NOMO-1 treated with dmso at 0.1 percent for 144 hours (cell line): ENCODE results near the gene HMGB3.
"Not testable (repeated sequence)": the region's sequence is repeated elsewhere in the genome, so short reads cannot be mapped to it uniquely, and the experiment has no call there.

Source experiments
- DNase-seq: peaks from one replicate; lab custom pipeline; 2025; ENCODE audit not compliant: unreplicated experiment; lab: John Stamatoyannopoulos, UW

The HMGB3 gene

DNA sequence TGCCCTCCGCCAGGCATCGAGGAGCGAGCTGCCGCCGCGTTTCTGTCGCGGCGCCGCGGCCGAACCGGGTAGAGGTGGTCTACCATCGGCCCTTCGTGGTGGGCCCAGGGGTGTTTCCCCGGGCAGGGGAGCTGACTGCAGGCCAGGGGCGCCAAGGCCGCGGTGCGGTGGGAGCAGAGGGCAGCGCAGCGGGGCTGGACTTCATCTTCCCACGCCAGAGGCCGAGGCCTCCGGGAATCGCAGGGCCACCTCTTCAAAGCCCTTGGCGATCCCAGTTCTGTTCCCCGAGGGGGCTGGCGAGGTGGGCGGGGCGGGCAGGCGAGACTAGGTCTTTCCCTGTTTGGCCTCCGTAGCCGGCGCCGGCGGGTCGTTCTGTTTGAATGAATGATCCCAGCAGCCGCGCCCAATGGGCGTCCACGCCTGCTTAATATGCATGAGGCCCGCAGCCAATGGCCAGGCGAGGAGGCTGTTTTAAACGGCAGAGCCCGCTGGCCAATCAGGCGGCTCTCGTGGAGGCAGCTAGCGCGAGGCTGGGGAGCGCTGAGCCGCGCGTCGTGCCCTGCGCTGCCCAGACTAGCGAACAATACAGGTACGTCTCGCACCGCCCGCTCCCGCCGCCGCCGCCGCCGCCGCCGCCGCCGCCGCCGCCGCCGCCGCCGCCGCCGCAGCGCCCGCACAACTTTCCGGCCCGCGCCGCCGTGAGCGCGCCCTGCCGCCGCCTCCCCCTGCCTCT is at the start of gene HMGB3:
TSS of gene HMGB3 (plus strand) at position 548 of the 733 bp plus-strand sequence. CDS start 2,265 bp downstream, outside the sequence.
- peak; percentile 57 for DNase-seq

DNA sequence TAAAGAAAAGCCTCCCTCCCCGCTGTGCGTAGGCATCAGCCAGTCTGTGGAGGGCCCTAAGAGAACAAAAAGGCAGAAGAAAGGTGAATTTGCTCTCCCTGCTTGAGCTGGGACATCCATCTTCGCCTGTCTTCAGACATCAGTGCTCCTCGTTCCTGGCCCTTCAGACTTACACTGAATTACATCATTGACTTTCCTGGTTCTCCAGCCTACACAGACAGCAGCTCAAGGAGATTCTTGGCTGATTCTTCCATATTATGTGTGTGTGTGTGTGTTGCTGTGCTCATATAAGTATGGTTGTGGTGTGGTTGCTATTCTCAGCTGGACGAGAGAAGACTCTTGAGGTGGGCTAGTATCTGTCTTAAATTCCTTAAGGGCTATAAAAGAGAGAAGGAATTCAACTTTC is 49.2 kb upstream of the HMGB3 start:
- no peak for DNase-seq

DNA sequence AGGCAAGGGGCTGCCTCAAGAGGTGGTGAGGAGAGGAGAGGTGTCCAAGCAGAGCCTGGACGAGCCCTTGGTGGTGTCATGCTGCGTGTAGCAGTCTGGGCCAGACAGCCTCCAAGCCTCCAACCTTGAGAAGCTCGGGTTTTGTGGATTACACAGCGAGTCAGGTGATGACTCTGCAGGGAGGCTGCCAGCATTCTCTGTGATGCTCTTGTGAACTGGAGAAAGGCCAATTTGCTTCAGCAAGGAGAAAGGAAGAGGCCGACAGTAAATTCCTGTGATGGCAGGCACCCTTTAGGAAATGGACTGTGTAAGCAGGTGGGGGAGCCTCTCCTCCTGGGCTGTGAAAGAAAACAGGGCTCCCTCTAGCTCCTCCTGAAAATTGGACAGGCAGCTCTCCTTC is 48.7 kb upstream of the HMGB3 start:
- no peak for DNase-seq

DNA sequence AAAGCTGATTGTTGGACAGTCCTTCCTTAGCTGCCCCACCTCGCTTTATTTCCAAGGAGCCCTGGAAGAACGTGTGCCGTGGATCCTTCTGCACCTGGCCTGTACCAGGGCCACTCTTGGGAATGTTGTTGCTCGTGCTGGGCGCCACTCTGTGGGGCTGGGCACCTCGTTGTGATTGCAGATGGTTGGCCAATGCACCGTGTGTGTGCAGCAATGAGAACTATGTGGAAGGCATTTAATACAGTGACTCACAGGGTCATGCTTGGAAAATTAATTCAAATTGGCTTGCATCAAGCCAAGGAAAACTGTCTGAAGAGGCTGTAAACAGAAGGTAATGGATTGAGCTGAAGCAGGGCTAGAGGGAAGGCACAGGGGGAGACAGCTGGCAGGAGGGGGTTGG is 47.7 kb upstream of the HMGB3 start:
- no peak for DNase-seq

DNA sequence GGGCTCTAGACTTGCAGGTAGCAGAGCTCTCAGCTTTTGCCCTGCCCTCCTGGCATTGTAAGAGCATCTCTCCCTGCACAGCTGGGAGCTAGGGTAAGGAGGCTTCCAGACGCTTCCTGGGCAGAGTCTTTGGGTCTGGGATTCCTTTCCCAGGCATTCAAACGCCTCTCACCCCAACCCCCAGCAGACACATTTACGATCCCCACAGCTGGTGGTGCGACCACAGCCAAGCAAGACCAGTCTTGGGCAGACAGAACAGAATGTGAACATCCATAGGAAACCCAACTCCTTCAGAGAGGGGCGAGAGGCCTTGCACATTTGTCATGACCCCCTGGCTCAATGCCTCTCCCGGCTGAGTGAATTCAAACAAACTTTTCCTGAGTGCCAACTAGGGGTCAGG is 46.6 kb upstream of the HMGB3 start:
- no peak for DNase-seq

DNA sequence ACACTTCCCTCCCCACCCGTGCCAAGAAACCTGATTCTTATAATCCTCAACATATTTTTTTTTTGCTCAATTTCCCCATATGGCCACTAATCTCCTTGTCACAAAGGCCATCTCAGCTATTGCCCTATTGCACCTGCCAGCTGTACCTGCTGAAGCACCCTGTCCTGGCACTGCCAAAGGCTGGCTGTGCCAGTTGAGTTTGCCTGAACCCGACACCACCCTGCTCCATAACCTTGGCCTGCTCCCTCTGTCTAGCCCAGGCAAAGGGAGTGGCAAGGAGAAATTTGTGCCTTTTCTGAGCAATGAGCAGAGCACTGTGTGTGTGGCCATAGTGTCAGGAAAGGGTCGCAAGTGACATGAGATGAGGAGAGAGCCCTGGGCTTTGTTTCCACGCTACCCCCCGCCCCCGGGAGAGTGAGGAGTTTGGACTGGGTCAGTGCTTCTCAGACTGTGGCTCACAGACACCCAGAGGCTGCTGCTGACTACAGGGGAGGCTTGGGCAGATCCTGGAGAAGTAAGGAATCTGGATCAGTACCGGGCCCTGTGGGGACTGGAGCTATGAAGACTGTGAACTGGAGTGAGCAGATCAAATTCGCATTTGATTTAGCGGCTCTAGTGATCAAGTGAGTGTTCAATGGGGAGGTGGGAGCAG is 42.2 kb upstream of the HMGB3 start:
- no peak for DNase-seq

DNA sequence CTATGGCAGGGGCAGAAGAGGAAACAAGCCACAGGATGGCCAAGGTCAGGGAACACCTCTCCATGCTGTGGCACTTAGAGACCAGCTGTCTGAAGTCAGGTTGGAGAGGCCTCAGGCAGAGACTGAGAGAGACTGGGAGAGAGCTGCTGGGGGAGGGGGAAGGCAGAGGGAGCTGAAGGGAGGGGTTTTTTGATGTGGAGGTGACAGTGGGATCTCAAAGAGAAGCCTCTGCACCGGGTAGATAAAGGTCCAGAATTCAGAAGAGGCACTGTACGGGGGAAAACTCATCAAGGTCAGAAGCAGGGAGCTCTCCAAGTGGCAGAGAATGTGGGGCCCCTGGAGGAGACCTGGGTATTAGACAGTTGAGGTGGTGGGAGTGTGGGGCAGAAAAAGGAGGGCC is 41.6 kb upstream of the HMGB3 start:
- no peak for DNase-seq

DNA sequence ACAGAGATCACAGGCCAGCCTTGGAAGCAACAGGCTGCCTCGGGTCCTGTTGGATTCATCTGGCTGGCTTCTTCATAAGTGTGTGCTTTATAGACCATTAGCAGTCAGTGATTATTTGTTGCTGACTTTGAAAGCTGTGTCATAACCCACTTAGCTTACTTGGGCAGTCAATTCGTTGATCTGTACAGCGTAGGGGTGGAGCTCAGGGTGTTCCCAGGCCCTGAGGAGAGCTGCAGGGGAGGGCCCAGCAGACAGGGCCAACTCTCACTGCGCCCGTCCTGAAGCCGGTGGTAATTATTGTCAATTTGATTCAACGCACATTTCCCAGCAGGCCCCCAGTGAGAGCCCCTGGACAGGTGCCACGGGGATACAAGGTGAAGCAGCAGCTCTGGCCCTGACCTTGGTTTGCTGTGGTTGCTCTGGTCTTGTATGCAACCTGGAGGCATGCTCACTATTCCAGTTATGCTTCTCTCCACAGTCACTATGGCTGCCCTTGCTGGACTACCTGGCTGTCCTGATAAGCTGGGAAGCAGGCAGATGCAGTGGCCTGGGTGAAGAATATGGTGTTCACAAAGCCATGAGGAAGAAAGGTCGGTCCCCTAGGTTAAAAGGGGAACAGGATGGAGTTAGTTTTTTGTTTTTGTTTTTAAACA is 40.1 kb upstream of the HMGB3 start:
- DNase-seq = no peak

DNA sequence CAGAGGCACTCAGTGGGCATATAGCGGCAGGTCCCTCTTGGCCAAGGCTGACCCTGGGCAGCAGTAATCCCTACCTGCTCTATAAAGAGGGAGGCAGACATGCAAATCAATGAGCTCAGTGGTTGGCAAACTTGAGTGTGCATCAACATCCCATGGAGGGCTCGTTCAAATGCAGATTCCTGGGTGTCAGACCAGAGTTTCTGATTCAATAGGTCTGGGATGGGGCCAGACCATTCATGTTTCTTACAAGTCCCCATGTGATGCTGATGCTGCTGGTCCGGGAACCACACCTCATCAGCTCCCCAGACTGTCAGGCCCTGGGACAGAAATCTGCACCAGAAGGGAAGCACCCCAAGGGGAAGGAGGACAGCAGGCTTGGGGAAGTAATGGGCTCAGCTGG is 38.9 kb upstream of the HMGB3 start:
- DNase-seq = no peak

DNA sequence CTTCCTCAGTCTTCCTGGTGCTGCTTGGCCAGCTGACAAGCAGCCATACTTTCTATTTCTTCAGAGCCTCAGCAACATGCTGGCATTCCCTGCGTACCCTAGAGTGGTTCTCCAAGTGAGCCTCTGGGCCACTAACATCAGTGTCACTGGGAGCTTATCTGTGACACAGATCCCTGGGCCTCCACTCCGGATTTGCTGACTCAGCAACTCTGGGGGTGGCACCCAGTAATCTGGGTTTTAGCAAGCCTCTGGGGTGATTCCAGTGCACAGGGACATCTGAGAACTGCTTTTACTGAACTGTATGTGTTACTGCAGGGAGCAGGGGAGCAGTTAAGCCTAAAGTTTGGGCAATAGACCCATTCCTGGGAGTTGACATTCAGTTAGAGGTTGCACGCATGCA is 28.2 kb upstream of the HMGB3 start:
- DNase-seq = no peak

DNA sequence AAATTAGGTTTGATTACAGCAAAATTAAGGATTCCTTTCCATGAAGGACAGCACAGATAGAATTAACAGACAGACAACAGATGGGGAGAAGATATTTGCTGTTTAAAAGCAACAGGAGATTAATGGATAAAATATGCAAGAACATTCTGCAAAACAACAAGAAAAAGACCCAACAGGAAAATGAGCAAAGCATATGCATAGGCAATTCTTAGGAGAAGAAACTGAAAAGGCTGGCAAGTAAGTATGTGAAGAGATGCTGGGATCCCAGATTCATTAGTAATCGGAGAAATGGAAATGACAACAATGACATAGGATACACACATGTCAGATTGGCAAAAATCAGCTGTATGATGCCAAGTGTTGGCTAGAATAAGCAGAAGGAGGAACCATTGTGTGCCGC is 27.5 kb upstream of the HMGB3 start:
- DNase-seq = no peak

DNA sequence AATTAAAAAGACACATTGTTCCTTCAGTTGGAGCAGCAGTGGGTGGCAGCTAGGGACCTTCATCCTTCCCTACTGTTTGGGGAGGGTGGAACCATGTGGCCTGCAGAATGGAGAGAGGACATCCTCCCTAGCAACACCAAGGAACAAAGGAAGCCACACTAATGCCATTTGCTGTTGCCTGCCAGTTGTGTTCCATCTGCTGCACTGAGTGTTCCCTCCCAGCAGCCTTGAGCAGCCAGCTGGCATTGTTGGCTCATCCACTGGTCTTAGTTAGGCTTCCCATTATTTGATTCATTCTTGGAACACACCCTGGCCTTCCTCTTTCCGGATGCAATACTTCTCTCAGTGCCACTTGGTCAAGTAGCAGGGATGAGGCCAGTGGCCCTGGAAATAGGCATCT is 25.0 kb upstream of the HMGB3 start:
- no peak for DNase-seq

DNA sequence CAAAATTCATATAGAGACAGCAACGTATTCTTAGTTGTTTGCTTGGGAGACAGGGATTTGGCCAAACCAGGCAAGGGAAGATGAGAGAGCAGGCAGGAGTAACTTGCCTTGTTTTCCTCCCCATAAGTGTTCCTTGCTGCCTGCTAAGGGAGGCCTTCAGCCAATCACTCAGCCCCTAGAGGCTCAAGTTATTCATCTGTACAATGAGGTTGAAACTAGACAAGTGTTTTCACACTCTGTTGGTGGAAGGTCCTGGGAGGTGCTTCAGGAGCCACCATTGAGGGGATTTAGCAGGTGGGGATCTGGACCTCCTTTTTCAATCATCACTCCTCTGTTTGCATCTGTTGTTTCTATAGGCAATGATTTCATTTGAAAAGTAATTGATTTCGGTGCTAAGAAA is 23.6 kb upstream of the HMGB3 start:
- DNase-seq = no peak

DNA sequence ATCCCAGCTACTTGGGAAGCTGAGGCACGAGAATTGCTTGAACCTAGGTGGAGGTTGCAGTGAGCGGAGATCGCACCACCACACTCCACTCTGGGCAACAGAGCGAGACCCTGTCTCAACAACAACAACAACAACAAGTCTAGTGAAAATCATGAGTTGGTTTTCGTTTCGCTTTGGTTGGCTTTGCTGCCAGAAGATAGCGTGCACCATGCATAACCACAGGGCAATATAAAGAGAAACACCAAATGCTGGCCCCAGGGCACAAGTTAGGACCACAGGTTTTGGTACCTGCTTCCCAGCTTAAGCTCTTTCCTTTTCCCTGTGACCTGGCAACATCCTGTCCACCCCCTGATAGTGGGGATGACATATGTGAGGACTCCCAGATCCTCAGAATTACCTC is 21.5 kb upstream of the HMGB3 start:
- no peak for DNase-seq

DNA sequence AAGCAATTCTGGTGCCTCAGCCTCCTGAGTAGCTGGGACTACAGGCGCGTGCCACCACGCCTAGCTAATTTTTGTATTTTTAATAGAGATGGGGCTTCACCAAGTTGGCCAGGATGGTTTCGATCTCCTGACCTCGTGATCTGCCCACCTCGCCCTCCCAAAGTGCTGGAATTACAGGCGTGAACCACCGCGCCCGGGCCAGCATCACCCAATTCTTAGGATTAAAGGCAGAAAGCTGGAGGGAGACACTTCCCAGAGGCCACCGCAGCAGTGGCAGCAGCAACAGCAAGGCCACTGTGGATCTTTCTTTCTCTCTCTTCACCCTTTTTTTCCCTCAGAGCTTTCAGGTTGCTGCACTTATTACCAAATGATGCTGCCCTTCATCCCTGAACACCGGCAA is 18.7 kb upstream of the HMGB3 start:
- DNase-seq = not testable (repeated sequence)

DNA sequence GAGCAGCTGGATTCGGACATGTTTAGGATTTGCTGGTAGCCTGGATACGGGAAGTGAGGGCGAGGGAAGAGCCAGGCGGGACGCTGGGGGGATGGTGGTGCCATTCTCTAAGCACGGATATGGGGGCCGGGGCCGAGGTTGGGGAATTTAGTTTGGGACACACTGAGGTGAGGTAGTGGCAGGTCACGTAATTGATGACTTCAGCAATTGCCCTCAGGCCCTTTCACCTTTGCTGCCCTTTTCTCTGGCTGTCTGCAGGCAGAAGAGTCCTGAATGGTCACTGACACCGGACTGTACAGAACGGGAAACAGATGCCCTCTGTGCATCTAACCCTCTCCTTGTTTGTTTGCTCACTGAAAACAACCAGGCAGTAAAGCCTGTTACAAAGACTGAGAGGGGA is 16.9 kb upstream of the HMGB3 start:
- no peak for DNase-seq

DNA sequence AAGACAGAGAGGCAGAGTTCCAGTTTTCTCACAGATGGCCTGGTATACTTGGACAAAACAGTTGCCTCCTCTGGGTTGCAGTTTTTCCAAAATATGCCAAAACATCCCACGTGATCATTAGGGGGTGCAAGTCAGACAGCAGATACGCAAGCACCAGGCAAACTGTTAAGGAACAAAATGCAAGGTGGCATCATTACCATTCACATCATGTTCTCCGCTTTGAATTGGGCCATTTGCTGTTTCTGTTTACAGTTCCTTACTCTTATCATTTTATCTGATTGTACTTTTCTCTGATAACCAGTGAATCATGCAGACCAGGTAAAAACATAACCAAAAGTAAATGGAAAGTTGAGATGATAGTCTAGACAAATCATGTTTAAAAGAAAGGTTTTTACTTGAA is 16.4 kb upstream of the HMGB3 start:
- DNase-seq = no peak

DNA sequence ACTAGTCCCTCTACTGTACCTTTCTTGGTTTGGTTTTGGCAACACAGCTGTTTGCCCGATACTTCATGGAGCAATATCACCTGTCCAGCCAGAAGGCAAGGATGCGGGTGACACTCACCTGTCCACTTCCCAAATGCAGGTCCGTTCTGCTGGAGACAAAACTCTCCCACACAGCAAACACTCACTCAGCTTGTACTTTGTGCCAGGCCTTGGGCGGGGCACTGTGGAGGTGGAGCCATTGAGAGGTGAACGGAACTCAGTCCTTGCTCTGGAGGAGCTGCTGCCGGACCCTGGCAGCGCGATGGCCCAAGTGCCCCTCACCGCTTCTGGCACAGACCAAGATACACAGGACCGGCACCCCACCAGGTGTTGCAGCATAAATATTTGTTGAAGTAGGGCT is 15.3 kb upstream of the HMGB3 start:
- no peak for DNase-seq

DNA sequence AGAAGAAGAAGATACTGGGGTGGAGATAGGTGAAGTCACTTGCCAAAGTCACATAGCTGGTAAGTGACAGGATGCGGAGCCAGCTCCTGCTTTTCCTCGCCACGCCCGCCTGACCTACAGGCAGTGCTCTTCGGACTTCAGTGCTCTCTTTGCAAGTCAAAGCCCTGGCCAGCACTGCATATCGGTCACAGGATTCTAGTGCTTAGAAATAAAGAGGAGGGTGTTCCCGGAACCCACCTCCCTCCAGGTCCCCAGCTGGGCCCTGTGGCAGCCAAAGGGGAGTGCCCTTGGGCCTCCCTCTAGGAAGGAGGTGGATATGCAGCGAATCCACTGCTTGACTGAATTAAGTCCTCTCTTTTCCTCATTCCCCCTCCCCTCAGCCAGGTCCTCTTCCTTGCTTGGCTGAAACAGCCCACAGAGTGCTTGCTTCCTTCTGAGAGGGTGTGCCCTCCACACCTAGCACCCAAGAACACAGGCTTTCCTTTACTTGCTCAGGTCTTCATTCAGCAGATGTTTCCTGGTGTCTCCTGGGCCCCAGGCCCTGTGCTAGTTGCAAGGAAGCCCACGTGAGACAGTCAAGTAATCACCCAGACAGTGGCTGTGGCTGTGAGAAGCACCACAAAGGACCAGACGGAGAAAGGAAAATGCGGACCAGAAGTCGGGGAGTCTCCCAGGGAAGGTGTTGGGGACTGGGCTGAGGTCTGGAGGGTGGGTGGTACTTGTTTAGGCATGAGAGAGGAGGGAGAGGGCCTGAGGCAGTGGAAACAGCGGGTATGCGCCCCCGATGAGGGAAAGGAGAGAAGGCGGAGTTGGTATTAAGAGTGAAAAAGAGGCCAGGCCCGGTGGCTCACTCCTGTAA is 14.0 kb upstream of the HMGB3 start:
- DNase-seq = no peak

DNA sequence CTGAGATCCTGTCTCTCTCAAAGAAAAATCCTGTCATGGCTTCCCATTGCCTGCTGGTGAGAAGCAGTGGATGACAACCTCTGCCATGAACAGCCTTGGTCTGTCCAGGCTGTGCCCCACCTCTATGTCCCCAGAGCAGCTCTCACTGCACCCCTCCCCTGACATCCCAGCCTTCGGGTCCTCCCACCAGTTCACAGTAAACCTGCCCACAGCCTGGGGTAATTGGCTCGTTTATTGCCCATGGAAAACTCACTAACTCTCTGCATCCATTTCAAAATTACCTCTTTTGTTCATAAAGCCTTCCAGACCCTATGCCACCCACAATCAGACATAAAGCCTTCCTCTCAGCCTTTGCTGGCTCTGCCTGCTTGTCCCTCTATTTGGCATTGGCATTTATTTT is 10.7 kb upstream of the HMGB3 start:
- no peak for DNase-seq

DNA sequence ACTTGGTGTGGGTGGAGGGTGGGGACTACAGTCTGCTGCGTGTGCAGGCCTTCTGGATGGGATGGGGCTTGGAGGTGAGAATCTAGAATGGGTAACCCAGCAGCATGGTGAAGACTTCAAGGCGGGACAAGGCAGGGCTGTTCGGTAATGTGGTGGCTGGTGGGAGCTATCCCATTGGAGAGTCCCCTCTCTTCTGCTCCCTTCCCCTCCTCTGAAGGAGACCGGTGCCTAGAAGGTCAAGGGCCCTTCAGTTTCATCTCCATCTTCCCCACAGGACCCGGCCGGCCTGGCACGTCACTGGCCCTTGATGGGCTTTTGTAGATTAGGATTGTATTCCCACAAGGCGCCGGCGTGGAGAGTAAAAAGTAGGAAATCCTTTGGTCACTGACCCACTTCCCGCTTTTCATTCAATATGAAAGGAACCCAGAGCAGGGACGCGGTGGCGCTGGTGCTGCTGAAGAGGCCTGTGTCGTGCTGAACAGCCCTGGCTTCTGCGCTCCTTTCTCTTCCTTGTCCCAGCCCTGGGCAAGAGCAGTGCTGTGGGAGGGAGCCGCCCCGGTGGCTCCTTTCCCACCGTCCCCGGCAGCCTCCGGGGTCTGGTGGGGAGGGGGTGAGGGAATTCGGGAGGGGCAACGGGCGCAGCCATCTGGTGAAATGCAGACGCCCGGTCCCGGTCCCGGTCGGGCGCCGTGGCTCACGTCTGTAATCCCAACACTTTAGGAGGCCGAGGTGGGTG is 7.3 kb upstream of the HMGB3 start:
- DNase-seq = no peak
